Measurements from ENCODE around the gene PTH.

Gene PTH

GRCh38 chr11:13495929-13496328 is at the start of gene PTH:
TSS of gene PTH (minus strand) at chr11:13495997. CDS start at chr11:13492855, 3,142 bp downstream.
- no peak for DNase-seq

GRCh38 chr11:13538044-13538443 is 42.2 kb upstream of the PTH start:
- no peak for DNase-seq

GRCh38 chr11:13535819-13536218 is 40.0 kb upstream of the PTH start:
- DNase-seq, result peak; percentile 2

- DNase-seq, result no peak
Observed at GRCh38 chr11:13534358-13534757, 38.6 kb upstream of the PTH start.

GRCh38 chr11:13525257-13525656 is 29.5 kb upstream of the PTH start:
- DNase-seq, result no peak

- no peak for DNase-seq
Observed at GRCh38 chr11:13503393-13503792, 7.6 kb upstream of the PTH start.

- DNase-seq, result no peak
Observed at GRCh38 chr11:13502492-13502891, 6.7 kb upstream of the PTH start.

GRCh38 chr11:13494051-13494450 is 1.7 kb downstream of the PTH start:
- no peak for DNase-seq

- peak; percentile 31 for DNase-seq
Observed at GRCh38 chr11:13487661-13488030, 8.2 kb downstream of the PTH start.

GRCh38 chr11:13486926-13487660 is 8.7 kb downstream of the PTH start:
- DNase-seq, result peak; percentile 61

- peak; percentile 58 for DNase-seq
Observed at GRCh38 chr11:13480198-13480597, 15.6 kb downstream of the PTH start.

GRCh38 chr11:13479688-13480087 is 16.1 kb downstream of the PTH start:
- DNase-seq, result no peak

GRCh38 chr11:13475091-13475490 is 20.7 kb downstream of the PTH start:
- no peak for DNase-seq

- no peak for DNase-seq
Observed at GRCh38 chr11:13473013-13473722, 22.6 kb downstream of the PTH start.

GRCh38 chr11:13468750-13469149 is 27.0 kb downstream of the PTH start:
- no peak for DNase-seq

GRCh38 chr11:13465909-13466371 is 29.9 kb downstream of the PTH start:
- no peak for DNase-seq

GRCh38 chr11:13463779-13464290 is 32.0 kb downstream of the PTH start:
- DNase-seq, result no peak

GRCh38 chr11:13462901-13463778 is 32.7 kb downstream of the PTH start, which contains the start of gene BTBD10:
TSS of gene BTBD10 (minus strand) at chr11:13463222. CDS start at chr11:13445124, 18,098 bp downstream.
- peak; percentile 95 for DNase-seq

GRCh38 chr11:13462311-13462900 is 33.4 kb downstream of the PTH start:
- peak; percentile 36 for DNase-seq

GRCh38 chr11:13461291-13461690 is 34.5 kb downstream of the PTH start:
- DNase-seq, result no peak

- peak; percentile 66 for DNase-seq
Observed at GRCh38 chr11:13450832-13451397, 44.9 kb downstream of the PTH start.

GRCh38 chr11:13449522-13449921 is 46.3 kb downstream of the PTH start:
- DNase-seq, result no peak

Data from RPMI8226 (cell line).